GM21390 (cell line): ENCODE data around the gene PFDN6.
"Not testable (repeated sequence)": the region's sequence is repeated elsewhere in the genome, so short reads cannot be mapped to it uniquely, and the experiment has no call there.

Experiments
- ATAC-seq: cut with Tn5 transposase; IDR thresholded peaks from one replicate; pipeline ENCODE4 v1.9.1; 2021; ENCODE audit not compliant: unreplicated experiment

The PFDN6 gene

GRCh38 chr6:33288921-33289783, at the start of gene PFDN6, which contains the start of gene WDR46:
Gene PFDN6, plus strand, starts transcription at chr6:33289601. Its CDS starts 256 bp downstream, at chr6:33289857.
Gene WDR46, minus strand, starts transcription at chr6:33289239. Its CDS starts 69 bp downstream, at chr6:33289170.
- peak; percentile 84 for ATAC-seq

- no peak for ATAC-seq
These were observed 47.4 kb upstream of the PFDN6 start for GRCh38 chr6:33241968-33242367.

GRCh38 chr6:33243476-33243875, 45.9 kb upstream of the PFDN6 start:
- no peak for ATAC-seq

GRCh38 chr6:33247977-33248642, 41.3 kb upstream of the PFDN6 start:
- no peak for ATAC-seq

GRCh38 chr6:33248643-33248931, 40.8 kb upstream of the PFDN6 start:
- ATAC-seq = no peak

- ATAC-seq = peak; percentile 87
These were observed 40.3 kb upstream of the PFDN6 start for GRCh38 chr6:33248932-33249731.

- ATAC-seq = no peak
These were observed 39.4 kb upstream of the PFDN6 start for GRCh38 chr6:33249732-33250630.

GRCh38 chr6:33250731-33251130, 38.7 kb upstream of the PFDN6 start:
- ATAC-seq = no peak

- ATAC-seq = no peak
These were observed 37.9 kb upstream of the PFDN6 start for GRCh38 chr6:33251395-33252012.

- ATAC-seq = no peak
These were observed 36.6 kb upstream of the PFDN6 start for GRCh38 chr6:33252759-33253158.

GRCh38 chr6:33254591-33254990, 34.8 kb upstream of the PFDN6 start:
- no peak for ATAC-seq

- no peak for ATAC-seq
These were observed 30.4 kb upstream of the PFDN6 start for GRCh38 chr6:33259032-33259431.

GRCh38 chr6:33262490-33262889, 26.9 kb upstream of the PFDN6 start:
- not testable (repeated sequence) for ATAC-seq

- no peak for ATAC-seq
These were observed 25.4 kb upstream of the PFDN6 start for GRCh38 chr6:33264015-33264414.

GRCh38 chr6:33271117-33271467, 18.3 kb upstream of the PFDN6 start:
- ATAC-seq = no peak

GRCh38 chr6:33271468-33272274, 17.7 kb upstream of the PFDN6 start, which contains the start of the genes RPS18 and VPS52:
Gene RPS18, plus strand, starts transcription at chr6:33272075. Its CDS starts 45 bp downstream, at chr6:33272120.
Gene VPS52, minus strand, starts transcription at chr6:33271876. Its CDS starts 201 bp downstream, at chr6:33271675.
- ATAC-seq = peak; percentile 67

- ATAC-seq = no peak
These were observed 16.9 kb upstream of the PFDN6 start for GRCh38 chr6:33272275-33273128.
